A673 (cell line): Measurements from ENCODE around the gene TARP.

Source experiments
- BruUV-seq: library from RNA; stranded (reverse); fragments of 400-500 nt; replicated peaks from 2 replicates; lab custom pipeline; 2021; lab: Mats Ljungman, UMichigan
- CTCF ChIA-PET: fragments of 300-600 bp; sonication (Branson Sonifier 250); formaldehyde crosslinking; loops from one replicate; lab custom pipeline; 2022; ENCODE audit warnings: antibody characterized with exemption; lab: Charles Lee
- POLR2A ChIA-PET: fragments of 300-600 bp; sonication (Branson Sonifier 250); formaldehyde crosslinking; loops from one replicate; lab custom pipeline; 2022; ENCODE audit warnings: antibody characterized with exemption; ENCODE audit not compliant: low non-redundant PET; lab: Charles Lee
- DNase-seq: peaks from one replicate; pipeline ENCODE4 v3.0.0-alpha.2; 2015; ENCODE audit warnings: low spot score
- H3K27ac ChIP-seq: fragments of 200-600 bp; sonication (generic); 2 replicates; pipeline ENCODE4 v1.5.1; 2016; ENCODE audit warnings: mixed run types, low read depth, mild to moderate bottlenecking, mixed read lengths, antibody characterized with exemption, low read length; ENCODE audit not compliant: poor library complexity, severe bottlenecking
- H3K27me3 ChIP-seq: fragments of 200-600 bp; sonication (generic); replicated peaks from 2 replicates; pipeline ENCODE4 v1.6.1; 2017; ENCODE audit warnings: mixed run types, low read depth, mild to moderate bottlenecking, mixed read lengths, antibody characterized with exemption, low read length; ENCODE audit not compliant: insufficient read depth, poor library complexity
- H3K36me3 ChIP-seq: fragments of 200-600 bp; sonication (generic); 2 replicates; pipeline ENCODE4 v1.6.1; 2016; ENCODE audit warnings: mixed run types, mild to moderate bottlenecking, mixed read lengths, antibody characterized with exemption, low read length; ENCODE audit not compliant: insufficient read depth, poor library complexity, severe bottlenecking
- H3K4me1 ChIP-seq: fragments of 200-600 bp; sonication (generic); 2 replicates; pipeline ENCODE4 v1.6.1; 2017; ENCODE audit warnings: mixed run types, mild to moderate bottlenecking, mixed read lengths, antibody characterized with exemption, low read length; ENCODE audit not compliant: insufficient read depth, poor library complexity, severe bottlenecking
- H3K4me3 ChIP-seq: fragments of 200-600 bp; sonication (generic); 2 replicates; pipeline ENCODE4 v1.5.1; 2016; ENCODE audit warnings: low read depth, mixed run types, mild to moderate bottlenecking, mixed read lengths, low read length; ENCODE audit not compliant: poor library complexity, severe bottlenecking
- H3K9me3 ChIP-seq: fragments of 200-600 bp; sonication (generic); 2 replicates; pipeline ENCODE4 v1.6.1; 2016; ENCODE audit warnings: mixed run types, low read depth, mild to moderate bottlenecking, mixed read lengths, antibody characterized with exemption, low read length; ENCODE audit not compliant: poor library complexity, severe bottlenecking
- EZH2 ChIP-seq: fragments of 200-600 bp; sonication (generic); IDR thresholded peaks from 2 replicates; pipeline ENCODE4 v1.6.1; 2017; ENCODE audit warnings: borderline replicate concordance, low read depth, mild to moderate bottlenecking, mixed read lengths, antibody characterized with exemption, low read length; ENCODE audit not compliant: poor library complexity, severe bottlenecking
- intact Hi-C: fragments of 100-400 bp; cut with micrococcal nuclease; formaldehyde crosslinking; loops from one replicate; pipeline ENCODE4 v1.10.0; 2022; ENCODE audit not compliant: unreplicated experiment
- TF ChIP-seq, protein P1 (sequence below): fragments of 300-800, 200-600 bp; sonication (generic); conservative IDR thresholded peaks from 2 replicates; pipeline ENCODE4 v1.5.1; 2017; ENCODE audit warnings: low read depth, mild to moderate bottlenecking, antibody characterized with exemption, low read length, moderate library complexity, mixed read lengths

Gene TARP

DNA sequence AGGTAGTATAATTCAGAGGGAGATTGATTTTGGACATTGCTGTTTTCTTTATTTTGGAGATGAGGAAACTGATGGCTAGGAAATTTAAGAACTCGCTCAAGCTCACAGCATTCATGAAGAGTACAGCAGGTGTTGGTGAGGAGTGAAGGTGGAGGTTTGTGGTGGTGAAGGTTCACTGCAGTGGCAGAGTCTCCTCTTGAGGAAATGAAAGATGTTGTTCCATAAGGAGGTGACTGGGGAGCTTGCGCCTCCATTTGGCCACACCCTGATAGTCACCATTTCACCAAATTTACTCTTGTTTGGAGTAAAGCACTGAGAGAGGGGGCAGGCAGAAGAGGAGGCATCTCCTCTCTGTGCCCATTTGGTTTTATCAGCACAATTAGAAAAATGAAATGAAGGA is 46.4 kb upstream of the TARP start:
- TF ChIP-seq, protein P1, sequence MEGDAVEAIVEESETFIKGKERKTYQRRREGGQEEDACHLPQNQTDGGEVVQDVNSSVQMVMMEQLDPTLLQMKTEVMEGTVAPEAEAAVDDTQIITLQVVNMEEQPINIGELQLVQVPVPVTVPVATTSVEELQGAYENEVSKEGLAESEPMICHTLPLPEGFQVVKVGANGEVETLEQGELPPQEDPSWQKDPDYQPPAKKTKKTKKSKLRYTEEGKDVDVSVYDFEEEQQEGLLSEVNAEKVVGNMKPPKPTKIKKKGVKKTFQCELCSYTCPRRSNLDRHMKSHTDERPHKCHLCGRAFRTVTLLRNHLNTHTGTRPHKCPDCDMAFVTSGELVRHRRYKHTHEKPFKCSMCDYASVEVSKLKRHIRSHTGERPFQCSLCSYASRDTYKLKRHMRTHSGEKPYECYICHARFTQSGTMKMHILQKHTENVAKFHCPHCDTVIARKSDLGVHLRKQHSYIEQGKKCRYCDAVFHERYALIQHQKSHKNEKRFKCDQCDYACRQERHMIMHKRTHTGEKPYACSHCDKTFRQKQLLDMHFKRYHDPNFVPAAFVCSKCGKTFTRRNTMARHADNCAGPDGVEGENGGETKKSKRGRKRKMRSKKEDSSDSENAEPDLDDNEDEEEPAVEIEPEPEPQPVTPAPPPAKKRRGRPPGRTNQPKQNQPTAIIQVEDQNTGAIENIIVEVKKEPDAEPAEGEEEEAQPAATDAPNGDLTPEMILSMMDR, result no peak
- no peak for TF ChIP-seq EZH2
- intact Hi-C loops, result loop anchor here (2.0 kb wide), 2 partner anchors 105 to 213 kb away; no protein-coding TSS in a partner anchor
- POLR2A ChIA-PET, result no interaction called here

DNA sequence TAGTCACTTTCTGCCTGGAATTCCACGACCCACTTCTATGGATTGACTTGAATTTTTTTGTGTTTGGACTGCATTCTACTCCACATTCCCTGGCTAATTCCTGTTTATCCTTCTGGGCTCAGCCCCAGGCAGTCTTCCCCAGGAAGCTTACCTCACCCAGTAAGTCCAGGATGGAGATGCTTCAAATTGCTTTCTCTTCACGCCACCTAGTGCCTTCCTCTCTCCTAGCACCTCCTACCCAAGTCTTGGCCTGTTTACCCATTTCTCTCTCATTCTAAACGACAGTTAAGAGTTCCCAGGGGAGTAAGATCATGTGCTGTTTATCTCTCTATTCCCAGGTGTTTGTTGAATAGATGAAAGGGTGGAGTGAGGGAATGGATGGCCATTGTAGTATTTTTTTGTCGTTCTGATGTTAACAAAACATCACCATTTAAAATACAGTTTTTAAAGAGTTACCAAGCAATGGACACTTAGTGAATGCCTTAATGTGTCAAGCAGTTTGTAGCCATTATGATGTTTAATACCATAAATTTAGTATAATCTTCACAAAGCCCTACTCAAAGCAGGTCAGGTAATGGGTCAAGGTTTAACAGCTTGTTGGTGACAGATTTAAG is 45.5 kb upstream of the TARP start:
- TF ChIP-seq EZH2, result no peak
- TF ChIP-seq, protein P1, result peak; percentile 79
- H3K4me1 ChIP-seq, result no peaks in the 10 kb centered on the region
- no peaks in the 10 kb centered on the region for H3K27me3 ChIP-seq
- no TSS peak for BruUV-seq
- H3K9me3 ChIP-seq, result no peaks in the 10 kb centered on the region
- intact Hi-C loops, result loop anchor here (2.0 kb wide), 2 partner anchors 104 to 212 kb away; no protein-coding TSS in a partner anchor
- no peak overlapping the region for H3K4me3 ChIP-seq
- no peaks in the 10 kb centered on the region for H3K36me3 ChIP-seq
- no peak overlapping the region for H3K27ac ChIP-seq
- peak; percentile 82 for DNase-seq
- ChIA-PET POLR2A (no interaction called here), CTCF (interaction anchor here (0.7 to 3.2 kb wide), 4 partner anchors 12 to 418 kb away, joined by 3 to 21 read pairs (median 6); no protein-coding TSS in a partner anchor)

More for the DNA sequence above, 46.4 kb upstream of the TARP start:
- H3K36me3 ChIP-seq, result no peaks in the 10 kb centered on the region
- no peak for DNase-seq
- no TSS peak for BruUV-seq
- no peaks in the 10 kb centered on the region for H3K27me3 ChIP-seq
- H3K27ac ChIP-seq, result no peak overlapping the region
- H3K9me3 ChIP-seq, result no peaks in the 10 kb centered on the region
- H3K4me3 ChIP-seq, result no peak overlapping the region
- no peaks in the 10 kb centered on the region for H3K4me1 ChIP-seq
- CTCF ChIA-PET, result interaction anchor here (1.0 to 3.2 kb wide), 3 partner anchors 16 to 104 kb away, joined by 3 to 21 read pairs (median 8); no protein-coding TSS in a partner anchor

DNA sequence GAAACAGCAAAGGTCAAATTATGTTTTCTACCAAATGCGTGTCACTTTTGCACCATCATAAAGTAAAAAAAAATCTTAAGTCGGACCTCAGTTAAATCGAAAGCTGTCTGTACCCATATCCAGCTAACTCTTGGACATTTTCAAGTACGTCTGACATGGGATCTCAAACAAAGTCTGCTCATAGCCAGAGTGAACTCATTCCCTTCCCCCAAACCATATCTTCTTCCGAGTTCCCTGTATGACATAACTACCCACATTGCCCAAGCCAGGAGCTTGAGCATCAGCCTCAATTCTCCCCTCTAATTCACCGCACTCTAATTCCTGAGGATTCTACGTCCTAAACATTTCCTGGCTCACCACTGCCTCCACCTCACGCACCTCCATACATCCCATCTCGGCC is 44.8 kb upstream of the TARP start:
- H3K36me3 ChIP-seq, result no peaks in the 10 kb centered on the region
- BruUV-seq, result no TSS peak
- POLR2A ChIA-PET, result no interaction called here

More for the DNA sequence above, 44.8 kb upstream of the TARP start:
- TF ChIP-seq, protein P1, result no peak
- no peak for TF ChIP-seq EZH2
- intact Hi-C loops, result loop anchor here (2.0 kb wide), 2 partner anchors 103 to 211 kb away; no protein-coding TSS in a partner anchor
- no peak overlapping the region for H3K4me3 ChIP-seq
- no peak for DNase-seq
- H3K27me3 ChIP-seq, result no peaks in the 10 kb centered on the region
- no peak overlapping the region for H3K27ac ChIP-seq
- peaks cover 2% of the 10 kb centered on the region for H3K4me1 ChIP-seq
- CTCF ChIA-PET, result interaction anchor here (1.0 to 3.2 kb wide), 3 partner anchors 13 to 102 kb away, joined by 3 to 21 read pairs (median 8); no protein-coding TSS in a partner anchor
- no peaks in the 10 kb centered on the region for H3K9me3 ChIP-seq
